OCI-LY1 (cell line): Measurements from ENCODE around the gene EIF3K.
A peak's percentile ranks its signal among the peaks of the same experiment; 100 is the strongest.

Source experiments
- H2AFZ ChIP-seq: fragments of 200-600 bp; sonication (generic), shearing (Covaris generic); 2 replicates; pipeline ENCODE4 v1.6.0; 2014; ENCODE audit warnings: antibody characterized with exemption, mild to moderate bottlenecking, low read length
- H3F3A ChIP-seq: fragments of 200-600 bp; sonication (generic), shearing (Covaris generic); 2 replicates; pipeline ENCODE4 v1.6.0; 2014; ENCODE audit warnings: mild to moderate bottlenecking, antibody characterized with exemption, low read length, moderate library complexity; ENCODE audit not compliant: insufficient read depth
- H3K27ac ChIP-seq: fragments of 200-600 bp; sonication (generic); 2 replicates; pipeline ENCODE4 v1.5.1; 2014; ENCODE audit warnings: low read length, mixed run types, mild to moderate bottlenecking, low read depth; ENCODE audit not compliant: poor library complexity, severe bottlenecking
- H3K27me3 ChIP-seq: fragments of 200-600 bp; sonication (generic); 2 replicates; pipeline ENCODE4 v1.6.0; 2014; ENCODE audit warnings: antibody characterized with exemption, mild to moderate bottlenecking, low read length, moderate library complexity; ENCODE audit not compliant: insufficient read depth
- H3K36me3 ChIP-seq: fragments of 200-600 bp; sonication (generic); 2 replicates; pipeline ENCODE4 v1.6.1; 2014; ENCODE audit warnings: mild to moderate bottlenecking, antibody characterized with exemption, low read length, moderate library complexity, mixed read lengths; ENCODE audit not compliant: insufficient read depth
- H3K4me1 ChIP-seq: fragments of 200-600 bp; sonication (generic); 2 replicates; pipeline ENCODE4 v1.5.1; 2014; ENCODE audit warnings: mild to moderate bottlenecking, low read length, moderate library complexity; ENCODE audit not compliant: insufficient read depth, severe bottlenecking
- H3K4me2 ChIP-seq: fragments of 200-600 bp; sonication (generic), shearing (Covaris generic); 2 replicates; pipeline ENCODE4 v1.6.1; 2014; ENCODE audit warnings: low read length
- H3K4me3 ChIP-seq: fragments of 200-600 bp; sonication (generic); 2 replicates; pipeline ENCODE4 v1.5.1; 2014; ENCODE audit warnings: low read length, low read depth, mild to moderate bottlenecking, mixed read lengths; ENCODE audit not compliant: poor library complexity, severe bottlenecking
- H3K79me2 ChIP-seq: fragments of 200-600 bp; shearing (Covaris generic); 2 replicates; pipeline ENCODE4 v1.6.1; 2016; ENCODE audit warnings: mixed run types, low read length, mixed read lengths; ENCODE audit not compliant: insufficient read depth
- H3K9ac ChIP-seq: fragments of 200-600 bp; sonication (generic), shearing (Covaris generic); 2 replicates; pipeline ENCODE4 v1.6.1; 2014; ENCODE audit warnings: mild to moderate bottlenecking, low read length, mixed read lengths
- H3K9me2 ChIP-seq: fragments of 200-600 bp; sonication (generic), shearing (Covaris generic); 2 replicates; pipeline ENCODE4 v1.6.1; 2014; ENCODE audit warnings: low read depth, mild to moderate bottlenecking, low read length, mixed read lengths
- H3K9me3 ChIP-seq: fragments of 200-600 bp; shearing (Covaris generic); 2 replicates; pipeline ENCODE4 v1.6.1; 2014; ENCODE audit warnings: low read length, mixed read lengths
- H4K20me1 ChIP-seq: fragments of 200-600 bp; sonication (generic), shearing (Covaris generic); 2 replicates; pipeline ENCODE4 v1.6.0; 2016; ENCODE audit warnings: mild to moderate bottlenecking, low read length; ENCODE audit not compliant: insufficient read depth
- CTCF ChIP-seq: fragments of 200-600 bp; sonication (generic), shearing (Covaris generic); IDR thresholded peaks from 2 replicates; pipeline ENCODE4 v1.5.1; 2017; ENCODE audit warnings: mild to moderate bottlenecking, antibody characterized with exemption, low read length, moderate library complexity, mixed read lengths
- EZH2 ChIP-seq: fragments of 200-600 bp; sonication (generic), shearing (Covaris generic); IDR thresholded peaks from 2 replicates; pipeline ENCODE4 v1.8.0; 2017; ENCODE audit warnings: borderline replicate concordance, mixed run types, mild to moderate bottlenecking, antibody characterized with exemption, low read length, moderate library complexity, mixed read lengths

Gene EIF3K

GRCh38 chr19:38684078-38684861 lies 65.3 kb downstream of the EIF3K start:
- Histone ChIP-seq H3K9me2 (no peaks in the 10 kb centered on the region), H3K9ac (no peak overlapping the region), H3K27me3 (no peaks in the 10 kb centered on the region), H3K4me3 (no peak overlapping the region), H3F3A (no peaks in the 10 kb centered on the region), H3K4me1 (peaks cover 21% of the 10 kb centered on the region), H3K9me3 (no peaks in the 10 kb centered on the region), H3K4me2 (no peak overlapping the region), H3K36me3 (peaks cover 15% of the 10 kb centered on the region; the same call in 1 of the 2 replicates), H2AFZ (no peak overlapping the region), H3K79me2 (peaks cover 9% of the 10 kb centered on the region; the same call in 1 of the 2 replicates), H4K20me1 (no peaks in the 10 kb centered on the region), H3K27ac (no peak overlapping the region)
- TF ChIP-seq EZH2 (no peak), CTCF (no peak)

- no peak overlapping the region; the same call in 1 of the 2 replicates for H3K4me2 ChIP-seq
Measured at GRCh38 chr19:38684862-38685665, 66.1 kb downstream of the EIF3K start.

More at GRCh38 chr19:38684862-38685665, 66.1 kb downstream of the EIF3K start:
- Histone ChIP-seq H3K9me2 (no peaks in the 10 kb centered on the region), H3K4me1 (peaks cover 21% of the 10 kb centered on the region), H3K27ac (peak overlapping the region; percentile 25), H3K9me3 (no peaks in the 10 kb centered on the region), H3K9ac (peak overlapping the region; percentile 17; the same call in 1 of the 2 replicates), H3K27me3 (no peaks in the 10 kb centered on the region), H3K36me3 (peaks cover 12% of the 10 kb centered on the region; the same call in 1 of the 2 replicates), H4K20me1 (no peaks in the 10 kb centered on the region), H3K79me2 (0 out of 2 replicates have a peak, but pooled peaks cover 5% of the 10 kb centered on the region), H2AFZ (no peak overlapping the region), H3F3A (no peaks in the 10 kb centered on the region), H3K4me3 (no peak overlapping the region)
- TF ChIP-seq CTCF: no peak
- no peak for TF ChIP-seq EZH2
